Measurements from ENCODE around the gene CRHR1. TPM values are rescaled to one million over a fixed set of nuclear protein-coding genes. Genes with fewer than 3 reads are reported as not detected.

Gene CRHR1
- total and polyA plus RNA-seq, 8 donors, result not detected

DNA sequence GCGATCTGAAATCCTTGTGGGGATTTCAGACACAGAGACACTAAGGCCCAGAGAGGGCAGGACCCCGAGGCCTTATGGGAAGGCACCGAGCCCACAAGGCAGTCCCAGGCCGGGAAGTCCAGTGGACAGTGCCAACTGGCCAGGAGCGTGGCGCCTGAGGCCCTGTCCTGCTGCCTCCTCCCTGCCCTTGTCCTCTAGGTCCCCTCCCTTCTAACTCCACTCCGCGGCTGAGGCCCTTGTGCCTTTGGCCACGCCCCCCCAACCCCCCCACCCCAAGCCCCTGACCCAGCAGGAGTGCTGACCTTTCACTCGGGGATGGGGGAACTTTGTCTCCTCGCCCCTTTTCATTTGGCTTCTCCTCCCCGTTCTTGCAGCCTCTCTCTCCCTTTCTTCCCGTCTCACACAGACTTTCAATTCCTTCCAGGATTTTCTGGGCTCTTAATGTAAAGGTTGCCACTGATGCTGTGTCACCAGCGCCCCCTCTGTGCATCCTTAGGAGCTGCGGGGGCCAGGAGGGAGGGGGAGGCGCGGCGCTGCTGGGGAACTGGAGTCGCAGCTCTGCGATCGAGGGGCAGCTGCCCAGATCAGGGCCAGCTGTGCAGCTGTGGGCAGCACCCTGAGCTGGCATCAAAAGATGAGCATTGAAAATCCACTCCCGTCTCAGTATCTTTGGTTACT, 29.1 kb downstream of the CRHR1 start:
- H3K9me3 ChIP-seq, result no peaks in the 10 kb centered on the region
- intact Hi-C loops (cut with DNase I), result no loop called here
- H3K4me1 ChIP-seq, result no peaks in the 10 kb centered on the region
- TF ChIP-seq, protein P1, sequence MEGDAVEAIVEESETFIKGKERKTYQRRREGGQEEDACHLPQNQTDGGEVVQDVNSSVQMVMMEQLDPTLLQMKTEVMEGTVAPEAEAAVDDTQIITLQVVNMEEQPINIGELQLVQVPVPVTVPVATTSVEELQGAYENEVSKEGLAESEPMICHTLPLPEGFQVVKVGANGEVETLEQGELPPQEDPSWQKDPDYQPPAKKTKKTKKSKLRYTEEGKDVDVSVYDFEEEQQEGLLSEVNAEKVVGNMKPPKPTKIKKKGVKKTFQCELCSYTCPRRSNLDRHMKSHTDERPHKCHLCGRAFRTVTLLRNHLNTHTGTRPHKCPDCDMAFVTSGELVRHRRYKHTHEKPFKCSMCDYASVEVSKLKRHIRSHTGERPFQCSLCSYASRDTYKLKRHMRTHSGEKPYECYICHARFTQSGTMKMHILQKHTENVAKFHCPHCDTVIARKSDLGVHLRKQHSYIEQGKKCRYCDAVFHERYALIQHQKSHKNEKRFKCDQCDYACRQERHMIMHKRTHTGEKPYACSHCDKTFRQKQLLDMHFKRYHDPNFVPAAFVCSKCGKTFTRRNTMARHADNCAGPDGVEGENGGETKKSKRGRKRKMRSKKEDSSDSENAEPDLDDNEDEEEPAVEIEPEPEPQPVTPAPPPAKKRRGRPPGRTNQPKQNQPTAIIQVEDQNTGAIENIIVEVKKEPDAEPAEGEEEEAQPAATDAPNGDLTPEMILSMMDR (IDR thresholded peaks at IDR 0.05), result no peak
- no peak overlapping the region for H3K4me3 ChIP-seq
- ATAC-seq (no peak), DNase-seq (no peak)
- H3K36me3 ChIP-seq, result no peaks in the 10 kb centered on the region
- no peak overlapping the region for H3K27ac ChIP-seq
- H3K27me3 ChIP-seq, result peaks cover 0 to 41% of the 10 kb centered on the region in 2 donors

DNA sequence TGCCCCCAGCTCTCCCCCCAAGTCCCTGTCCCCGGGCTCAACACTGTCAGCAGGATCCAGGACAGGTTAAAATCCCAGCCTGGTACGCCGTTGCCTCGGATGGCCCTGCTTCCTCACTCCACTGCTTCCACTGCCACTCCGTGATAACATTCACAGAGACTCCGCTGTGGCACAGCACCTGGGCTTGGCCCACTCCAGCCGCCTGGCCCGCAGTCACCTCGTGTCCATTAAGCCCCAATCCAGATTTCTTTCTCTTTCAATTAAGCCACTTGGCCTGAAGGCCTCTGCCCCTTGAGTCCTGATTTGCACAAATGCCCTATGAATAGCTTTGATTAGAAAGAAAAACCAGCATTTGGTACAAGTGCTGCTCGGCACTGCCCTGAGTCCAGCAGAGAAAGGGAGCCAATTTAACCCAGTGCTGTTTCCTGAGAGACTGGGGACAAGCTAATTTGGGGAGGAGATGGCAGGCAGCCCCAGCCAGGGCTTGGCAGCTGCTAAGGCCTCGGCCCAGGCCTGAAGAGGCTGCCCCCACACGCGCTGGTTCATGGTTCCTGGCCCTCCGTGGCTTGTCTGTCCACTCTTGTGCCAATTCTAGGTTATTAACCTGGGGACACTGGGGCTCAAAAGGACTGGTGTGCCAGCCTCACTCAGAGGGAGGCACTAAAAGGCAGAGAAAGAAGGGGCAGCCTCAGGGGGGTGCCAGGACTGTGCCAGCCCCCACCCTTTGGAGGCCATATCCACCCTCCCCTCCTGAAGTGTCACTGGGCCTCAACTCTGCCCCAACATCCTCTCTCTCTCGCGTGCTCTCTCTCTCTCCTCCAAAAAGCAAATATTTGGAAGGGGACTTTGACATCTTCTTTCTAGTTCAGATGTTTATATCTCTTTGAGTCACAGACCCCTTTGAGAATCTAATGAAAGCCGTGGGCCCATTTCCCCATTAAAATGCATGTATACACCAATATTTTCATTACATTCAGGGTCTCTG, 30.8 kb downstream of the CRHR1 start:
- Histone ChIP-seq H3K9me3 (no peaks in the 10 kb centered on the region), H3K4me3 (no peak overlapping the region), H3K36me3 (no peaks in the 10 kb centered on the region), H3K27me3 (peaks cover 0 to 33% of the 10 kb centered on the region in 2 donors), H3K27ac (no peak overlapping the region), H3K4me1 (no peaks in the 10 kb centered on the region)
- DNase-seq, result no peak
- ATAC-seq, result no peak
- intact Hi-C loops (cut with DNase I), result no loop called here
- TF ChIP-seq, protein P1 (IDR thresholded peaks at IDR 0.05), result no peak

DNA sequence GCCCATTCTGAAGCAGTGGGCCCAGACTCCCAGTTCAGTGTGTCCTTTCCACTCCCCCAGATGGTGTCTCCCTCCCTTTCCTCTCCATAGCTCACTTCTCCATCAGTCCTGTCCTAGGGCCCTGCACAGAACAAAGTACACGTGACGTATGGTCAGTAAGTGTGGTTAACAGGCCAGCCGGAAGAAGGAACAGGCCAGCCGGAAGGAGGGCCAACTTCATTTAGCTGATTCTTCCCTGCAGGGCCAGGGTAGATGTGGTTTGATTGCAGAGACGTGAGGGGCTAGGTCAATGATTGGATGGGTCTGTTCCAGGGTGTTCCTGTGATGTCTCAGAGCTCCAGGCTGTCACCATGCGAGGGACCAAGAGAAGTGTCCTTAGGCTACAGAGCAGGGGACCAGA, 31.6 kb downstream of the CRHR1 start:
- Histone ChIP-seq H3K36me3 (no peaks in the 10 kb centered on the region), H3K27me3 (peaks cover 0 to 27% of the 10 kb centered on the region in 2 donors), H3K27ac (no peak overlapping the region), H3K4me1 (no peaks in the 10 kb centered on the region), H3K9me3 (no peaks in the 10 kb centered on the region), H3K4me3 (no peak overlapping the region)
- TF ChIP-seq, protein P1 (IDR thresholded peaks at IDR 0.05), result no peak
- DNase-seq (no peak), ATAC-seq (no peak)
- intact Hi-C loops (cut with DNase I), result no loop called here

DNA sequence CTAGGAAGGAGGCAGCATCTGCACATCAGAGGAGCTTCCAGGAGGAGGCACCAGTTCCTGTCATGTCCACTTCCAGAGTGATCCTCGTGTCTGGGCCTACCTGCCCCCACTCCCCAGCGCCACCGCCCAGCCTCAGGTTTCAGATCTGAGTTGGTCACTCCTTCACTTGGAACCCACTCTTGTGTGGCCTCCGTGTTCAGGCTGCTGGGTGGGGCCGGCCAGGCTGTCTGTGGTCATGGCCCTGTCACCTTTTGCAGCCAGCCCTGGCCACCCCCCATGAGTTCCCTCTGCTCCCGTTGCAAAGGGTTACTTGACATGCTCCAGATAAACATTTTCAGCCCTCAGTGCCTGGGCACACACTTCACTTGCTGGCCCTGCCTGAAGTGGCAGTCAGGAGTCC, 33.9 kb downstream of the CRHR1 start:
- Histone ChIP-seq H3K27me3 (peaks cover 0 to 20% of the 10 kb centered on the region in 2 donors), H3K9me3 (no peaks in the 10 kb centered on the region), H3K36me3 (no peaks in the 10 kb centered on the region), H3K4me1 (no peaks in the 10 kb centered on the region), H3K4me3 (no peak overlapping the region), H3K27ac (no peak overlapping the region)
- TF ChIP-seq, protein P1 (IDR thresholded peaks at IDR 0.05), result no peak
- intact Hi-C loops (cut with DNase I), result no loop called here
- DNase-seq, result peak in 1 of 4 donors; percentile 57
- peak; percentile 90 for ATAC-seq

DNA sequence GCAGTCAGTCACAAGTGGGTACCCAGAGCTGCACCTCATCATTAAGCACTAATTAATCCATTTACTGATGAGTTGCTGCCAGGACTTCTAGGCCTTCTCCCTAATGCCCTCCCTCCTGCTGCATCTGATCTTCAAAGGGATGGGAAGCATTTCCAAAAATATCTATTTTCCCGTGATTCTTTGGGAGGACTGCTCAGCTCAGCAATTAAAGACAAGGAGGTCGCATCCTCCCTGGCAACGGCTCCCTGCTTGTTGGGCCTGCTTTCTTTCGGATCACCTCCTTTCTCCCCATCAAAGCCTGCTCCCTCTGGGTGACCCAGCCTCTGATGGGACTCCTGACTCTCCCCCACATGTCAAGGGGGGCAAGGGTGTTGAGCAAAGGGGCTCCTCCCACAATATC, 34.6 kb downstream of the CRHR1 start:
- TF ChIP-seq, protein P1 (IDR thresholded peaks at IDR 0.05), result no peak
- Histone ChIP-seq H3K27ac (no peak overlapping the region), H3K36me3 (no peaks in the 10 kb centered on the region), H3K4me3 (no peak overlapping the region), H3K4me1 (no peaks in the 10 kb centered on the region), H3K9me3 (no peaks in the 10 kb centered on the region), H3K27me3 (peaks cover 0 to 20% of the 10 kb centered on the region in 2 donors)
- intact Hi-C loops (cut with DNase I), result no loop called here
- no peak for DNase-seq
- ATAC-seq, result no peak
